Left forelimb (tissue), 1 donor: ENCODE results near the gene AVPR1A.
"Not testable (repeated sequence)": the region's sequence is repeated elsewhere in the genome, so short reads cannot be mapped to it uniquely, and the experiment has no call there.

ENCODE experiments used
- DNase-seq: peaks from one replicate; pipeline ENCODE4 v3.0.0-alpha.2; 2018; ENCODE audit warnings: low spot score

The AVPR1A gene

GRCh38 chr12:63150713-63151622 lies at the start of gene AVPR1A:
AVPR1A (minus strand) TSS chr12:63151201; CDS start chr12:63150836, 365 bp downstream.
- peak; percentile 67 for DNase-seq

- no peak for DNase-seq
Measured at GRCh38 chr12:63196168-63196567, 45.2 kb upstream of the AVPR1A start.

GRCh38 chr12:63179224-63179623 lies 28.2 kb upstream of the AVPR1A start:
- no peak for DNase-seq

GRCh38 chr12:63170321-63170720 lies 19.3 kb upstream of the AVPR1A start:
- DNase-seq, result no peak

- DNase-seq, result not testable (repeated sequence)
Measured at GRCh38 chr12:63167741-63168140, 16.7 kb upstream of the AVPR1A start.

- no peak for DNase-seq
Measured at GRCh38 chr12:63164911-63165310, 13.9 kb upstream of the AVPR1A start.

- DNase-seq, result no peak
Measured at GRCh38 chr12:63163541-63163940, 12.5 kb upstream of the AVPR1A start.

- DNase-seq, result no peak
Measured at GRCh38 chr12:63155375-63155774, 4.4 kb upstream of the AVPR1A start.

GRCh38 chr12:63154560-63154959 lies 3.6 kb upstream of the AVPR1A start:
- DNase-seq, result no peak

- no peak for DNase-seq
Measured at GRCh38 chr12:63152321-63152700, 1.3 kb upstream of the AVPR1A start.

GRCh38 chr12:63151623-63152320 lies 771 bp upstream of the AVPR1A start:
- peak; percentile 74 for DNase-seq

GRCh38 chr12:63149909-63150712 lies 890 bp downstream of the AVPR1A start:
- DNase-seq, result peak; percentile 58

- DNase-seq, result no peak
Measured at GRCh38 chr12:63144556-63144955, 6.4 kb downstream of the AVPR1A start.

GRCh38 chr12:63138488-63138887 lies 12.5 kb downstream of the AVPR1A start:
- DNase-seq, result no peak

GRCh38 chr12:63133981-63134380 lies 17.0 kb downstream of the AVPR1A start:
- no peak for DNase-seq

- no peak for DNase-seq
Measured at GRCh38 chr12:63132201-63132600, 18.8 kb downstream of the AVPR1A start.

- DNase-seq, result no peak
Measured at GRCh38 chr12:63129927-63130326, 21.1 kb downstream of the AVPR1A start.

GRCh38 chr12:63124778-63125177 lies 26.2 kb downstream of the AVPR1A start:
- DNase-seq, result no peak

GRCh38 chr12:63103494-63104131 lies 47.4 kb downstream of the AVPR1A start:
- DNase-seq, result no peak

GRCh38 chr12:63101920-63102319 lies 49.1 kb downstream of the AVPR1A start:
- no peak for DNase-seq

- no peak for DNase-seq
Measured at GRCh38 chr12:63098851-63099250, 52.1 kb downstream of the AVPR1A start.
